Transverse colon (tissue), 4 donors: ENCODE data around the gene FAM50B. TPM values are rescaled to one million over a fixed set of nuclear protein-coding genes. Genes with fewer than 3 reads are reported as not detected.

Experiments
- DNase-seq: peaks from one replicate; pipeline ENCODE4 v3.0.0-alpha.2; 2019
- H3K27ac ChIP-seq, 4 donors: fragments of 200-600 bp; sonication (generic); 2 replicates each; pipeline ENCODE4 v1.5.1; 2016 to 2018; ENCODE audit warnings: inconsistent platforms in 4 of 4
- H3K27me3 ChIP-seq: fragments of 200-600 bp; sonication (generic); 2 replicates; pipeline ENCODE4 v1.5.1; 2017; ENCODE audit warnings: inconsistent platforms
- H3K36me3 ChIP-seq, 4 donors: fragments of 200-600 bp; sonication (generic); 2 replicates each; pipeline ENCODE4 v1.5.1; 2017 to 2019; ENCODE audit warnings: inconsistent platforms in 4 of 4
- H3K4me1 ChIP-seq, 4 donors: fragments of 200-600 bp; sonication (generic); 2 replicates each; pipeline ENCODE4 v1.5.1; 2017 to 2020; ENCODE audit warnings: inconsistent platforms in 4 of 4
- H3K4me3 ChIP-seq, 4 donors: fragments of 200-600 bp; sonication (generic); 1 replicate in 1 of 4; 2 replicates in 3 of 4; pipeline versions ENCODE4 v1.5.1 to v1.6.1; 2017 to 2019; ENCODE audit warnings: inconsistent platforms in 4 of 4
- H3K9me3 ChIP-seq, 2 donors: fragments of 200-600 bp; sonication (generic); 2 replicates each; pipeline ENCODE4 v1.5.1; 2017 to 2019; ENCODE audit warnings: inconsistent platforms in 2 of 2
- CTCF ChIP-seq, 5 experiments: fragments of 200-600 bp in 3 of 5; fragments of 450-650 bp in 2 of 5; sonication (generic) in 3 of 5; IDR thresholded peaks; 1 replicate in 2 of 5; 2 replicates in 3 of 5; pipeline ENCODE4 v1.5.1; 2016 to 2017; ENCODE audit warnings: antibody characterized with exemption in 5 of 5, inconsistent platforms in 3 of 5, mild to moderate bottlenecking in 2 of 5, moderate library complexity in 1 of 5
- EP300 ChIP-seq: sonication (generic); formaldehyde crosslinking; IDR thresholded peaks from one replicate; pipeline ENCODE4 v1.6.1; 2017; ENCODE audit warnings: antibody characterized with exemption, low read depth
- POLR2A ChIP-seq: fragments of 450-650 bp; IDR thresholded peaks from one replicate; pipeline ENCODE4 v1.6.1; 2016; ENCODE audit warnings: antibody characterized with exemption, mild to moderate bottlenecking, moderate library complexity
- POLR2AphosphoS5 ChIP-seq, 3 donors: sonication (generic); formaldehyde crosslinking; IDR thresholded peaks; one replicate each; pipeline ENCODE4 v1.6.1; 2016; ENCODE audit warnings: antibody characterized with exemption in 3 of 3
- WGBS, 2 donors: methylation state at CpG; one replicate each; pipeline ENCODE4 v1.1.5; 2018; ENCODE audit warnings: low coverage in 1 of 2; 5-methylcytosine and 5-hydroxymethylcytosine counted together
- in situ Hi-C, 4 donors: fragments of 200-750 bp; cut with MboI; loops; one replicate each; pipeline versions ENCODE4 v1.15.0 to v1.15.1; 2017; ENCODE audit warnings: low sequenced_read_pairs in 3 of 4, low pct_ligation_motif_present in 1 of 4, low pct_unique_long_range_greater_than_20kb in 1 of 4
- intact Hi-C: fragments of 100-400 bp; cut with DNase I; formaldehyde crosslinking; loops from one replicate; pipeline ENCODE4 v1.15.1; 2023; ENCODE audit warnings: low total_unique reads
- total RNA-seq, 4 donors: library from RNA; depleted of rRNA; stranded (reverse); fragments of >200 nt; gene quantifications; one replicate each; pipeline ENCODE4 v1.1.0, GENCODE V29; 2016

Gene FAM50B
- total RNA-seq, 4 donors from 2014 or later: 3.4 to 6.4 (median 5.2) TPM; not detected in 1

GRCh38 chr6:3876866-3877265, 27.7 kb downstream of the FAM50B start:
- H3K9me3 ChIP-seq: no peaks in the 10 kb centered on the region
- in situ Hi-C loops: no loop called here
- no peaks in the 10 kb centered on the region for H3K4me1 ChIP-seq
- 63 to 70% methylated on average over 4 of the region's 4 CpGs for WGBS, 2 donors
- no peaks in the 10 kb centered on the region for H3K36me3 ChIP-seq
- no peak overlapping the region for H3K27ac ChIP-seq
- no peaks in the 10 kb centered on the region for H3K27me3 ChIP-seq
- H3K4me3 ChIP-seq: no peak overlapping the region
- intact Hi-C loops: no loop called here
- TF ChIP-seq CTCF (IDR thresholded peaks at IDR 0.05) (no peak), EP300 (no peak), POLR2A (no peak), POLR2AphosphoS5 (IDR thresholded peaks at IDR 0.05) (no peak)
- DNase-seq: no peak

- intact Hi-C loops: no loop called here
- H3K4me3 ChIP-seq: no peak overlapping the region
- TF ChIP-seq EP300: no peak
- TF ChIP-seq CTCF (IDR thresholded peaks at IDR 0.05): no peak
- no peak for TF ChIP-seq POLR2AphosphoS5 (IDR thresholded peaks at IDR 0.05)
- TF ChIP-seq POLR2A: no peak
- peaks cover 0 to under 1% (median 0%) of the 10 kb centered on the region in 4 donors for H3K4me1 ChIP-seq
- no peaks in the 10 kb centered on the region for H3K27me3 ChIP-seq
- WGBS, 2 donors: 58 to 80% methylated on average over 2 to 6 of the region's 6 CpGs
- no peak for DNase-seq
- H3K9me3 ChIP-seq: no peaks in the 10 kb centered on the region
- in situ Hi-C loops: no loop called here
- H3K36me3 ChIP-seq: no peaks in the 10 kb centered on the region
- no peak overlapping the region for H3K27ac ChIP-seq
Measured at GRCh38 chr6:3878048-3878666, 29.0 kb downstream of the FAM50B start.

- 94 to 100% methylated on average over 3 to 25 of the region's 25 CpGs for WGBS, 2 donors
- H3K27me3 ChIP-seq: no peaks in the 10 kb centered on the region
- DNase-seq: no peak
- in situ Hi-C loops (no loop called here), intact Hi-C loops (no loop called here)
- no peak overlapping the region for H3K27ac ChIP-seq
- TF ChIP-seq POLR2A (no peak), CTCF (IDR thresholded peaks at IDR 0.05) (no peak), EP300 (no peak), POLR2AphosphoS5 (IDR thresholded peaks at IDR 0.05) (no peak)
- H3K36me3 ChIP-seq: no peaks in the 10 kb centered on the region
- H3K9me3 ChIP-seq: no peaks in the 10 kb centered on the region
- H3K4me1 ChIP-seq: peaks cover 0 to 8% (median 3%) of the 10 kb centered on the region in 4 donors
- H3K4me3 ChIP-seq: no peak overlapping the region
Measured at GRCh38 chr6:3879194-3879952, 30.2 kb downstream of the FAM50B start.

- H3K4me1 ChIP-seq: peaks cover 0 to 8% (median 3%) of the 10 kb centered on the region in 4 donors
- H3K27me3 ChIP-seq: no peaks in the 10 kb centered on the region
- H3K9me3 ChIP-seq: no peaks in the 10 kb centered on the region
- intact Hi-C loops (loop anchor here (2.0 kb wide), 1 partner anchor 49 kb away; no protein-coding TSS in a partner anchor), in situ Hi-C loops (no loop called here)
- TF ChIP-seq CTCF (IDR thresholded peaks at IDR 0.05) (no peak), POLR2AphosphoS5 (IDR thresholded peaks at IDR 0.05) (no peak), EP300 (no peak), POLR2A (no peak)
- H3K4me3 ChIP-seq: no peak overlapping the region
- H3K27ac ChIP-seq: no peak overlapping the region
- H3K36me3 ChIP-seq: no peaks in the 10 kb centered on the region
- 81 to 87% methylated on average over 9 to 13 of the region's 13 CpGs for WGBS, 2 donors
- no peak for DNase-seq
Measured at GRCh38 chr6:3881711-3882421, 32.7 kb downstream of the FAM50B start.
